ENCODE results near the gene FES. TPM values are rescaled to one million over a fixed set of nuclear protein-coding genes. Genes with fewer than 3 reads are reported as not detected.

Gene FES
- total RNA-seq, 1 experiment from 2014 or later, result 6.7 TPM

GRCh38 chr15:90907051-90907660, 22.9 kb downstream of the FES start:
- Histone ChIP-seq H3K9me3 (ENCODE audit: control insufficient read depth, low read depth, low read length) (no peaks in the 10 kb centered on the region), H3T11ph (ENCODE audit: low read length) (no peak overlapping the region), H2BK5ac (ENCODE audit: insufficient read length, low read length) (no peak overlapping the region), H4K20me1 (ENCODE audit: control insufficient read depth, insufficient read depth, insufficient read length) (no peaks in the 10 kb centered on the region), H2AFZ (ENCODE audit: low read length) (no peak overlapping the region), H3K79me2 (ENCODE audit: insufficient read depth, low read length) (no peaks in the 10 kb centered on the region), H4K5ac (ENCODE audit: insufficient read length, low read depth, low read length) (no peak overlapping the region), H3K14ac (ENCODE audit: insufficient read depth, low read length) (no peak overlapping the region), H2BK12ac (ENCODE audit: insufficient read length, low read depth, low read length) (no peak overlapping the region), H4K91ac (ENCODE audit: insufficient read length, low read depth, low read length) (no peak overlapping the region), H3K4ac (ENCODE audit: low read depth, low read length) (no peak overlapping the region), H2AK5ac (ENCODE audit: insufficient read length, low read length) (no peak overlapping the region), H3K4me1 (ENCODE audit: insufficient read depth, low read length) (peaks cover 3% of the 10 kb centered on the region; the same call in 1 of the 2 replicates), H4K8ac (replicated peaks; ENCODE audit: insufficient read length, low read depth, low read length) (no peak overlapping the region), H3K23me2 (ENCODE audit: insufficient read length, low read depth, low read length, poor library complexity, severe bottlenecking) (peaks cover 8% of the 10 kb centered on the region), H3K79me1 (ENCODE audit: insufficient read depth, low read depth, low read length, poor library complexity, severe bottlenecking) (no peaks in the 10 kb centered on the region), H3K9ac (ENCODE audit: extremely low read depth, insufficient read length, low read length) (no peak overlapping the region), H3K23ac (ENCODE audit: insufficient read length, low read depth, low read length) (no peak overlapping the region), H3K56ac (ENCODE audit: insufficient read length, low read depth, low read length) (no peak overlapping the region), H3K18ac (ENCODE audit: insufficient read length, low read depth, low read length) (no peak overlapping the region), H3K27me3 (ENCODE audit: insufficient read depth, low read length) (no peaks in the 10 kb centered on the region; the same call in 1 of the 2 replicates), H3K4me2 (ENCODE audit: insufficient read depth, insufficient read length, low read length) (no peak overlapping the region), H2BK15ac (ENCODE audit: low read depth, low read length) (no peak overlapping the region), H2BK120ac (ENCODE audit: low read depth, low read length, poor library complexity, severe bottlenecking) (no peak overlapping the region), H3K27ac (ENCODE audit: insufficient read length, low read depth, low read length) (no peak overlapping the region), H2BK20ac (ENCODE audit: low read depth, low read length, poor library complexity, severe bottlenecking) (no peak overlapping the region)
- no peak for TF ChIP-seq CTCF (conservative IDR thresholded peaks at IDR 0.05)
- no CpG with 5 or more reads among the region's 15 CpGs for WGBS (ENCODE audit: extremely low coverage, insufficient read length, low lambda C conversion rate)
- peaks cover 15% of the 10 kb centered on the region for H3K27me3 Mint-ChIP-seq (ENCODE audit: low read depth)
- no peaks in the 10 kb centered on the region for H3K9me3 Mint-ChIP-seq
- no peak overlapping the region for H3K27ac Mint-ChIP-seq
- peaks cover 7 to 9% of the 10 kb centered on the region in 2 experiments for H3K4me1 Mint-ChIP-seq
- no peak for DNase-seq
- H3K4me3 Mint-ChIP-seq, result no peak overlapping the region
- peaks cover 9 to 40% (median 12%) of the 10 kb centered on the region in 3 experiments for H3K36me3 Mint-ChIP-seq (ENCODE audit: insufficient read depth in 1 of 3, low read depth in 3 of 3)

Measured in H9 (cell line).